ENCODE data around the gene CRKL. TPM values are rescaled to one million over a fixed set of nuclear protein-coding genes. Genes with fewer than 3 reads are reported as not detected.

The CRKL gene
- total RNA-seq, 1 experiment from 2014 or later: 106 TPM

- H2BK20ac ChIP-seq (ENCODE audit: low read depth, low read length, poor library complexity, severe bottlenecking): no peak overlapping the region
- H3K79me2 ChIP-seq (ENCODE audit: insufficient read depth, low read length): no peaks in the 10 kb centered on the region
- no peak overlapping the region for H3K23ac ChIP-seq (ENCODE audit: insufficient read length, low read depth, low read length)
- no peak overlapping the region for H2BK15ac ChIP-seq (ENCODE audit: low read depth, low read length)
- no peaks in the 10 kb centered on the region for H3K9me3 ChIP-seq (ENCODE audit: control insufficient read depth, low read depth, low read length)
- H3K27ac ChIP-seq (ENCODE audit: insufficient read length, low read depth, low read length): no peak overlapping the region
- H4K20me1 ChIP-seq (ENCODE audit: control insufficient read depth, insufficient read depth, insufficient read length): no peaks in the 10 kb centered on the region
- H2BK5ac ChIP-seq (ENCODE audit: insufficient read length, low read length): no peak overlapping the region
- H2AFZ ChIP-seq (ENCODE audit: low read length): no peak overlapping the region
- no peak overlapping the region for H3K56ac ChIP-seq (ENCODE audit: insufficient read length, low read depth, low read length)
- peak overlapping the region; percentile 23 for H3K4me2 ChIP-seq (ENCODE audit: insufficient read depth, insufficient read length, low read length)
- no peak overlapping the region for H2AK5ac ChIP-seq (ENCODE audit: insufficient read length, low read length)
- peaks cover 4% of the 10 kb centered on the region for H3K23me2 ChIP-seq (ENCODE audit: insufficient read length, low read depth, low read length, poor library complexity, severe bottlenecking)
- H3T11ph ChIP-seq (ENCODE audit: low read length): no peak overlapping the region
- H3K14ac ChIP-seq (ENCODE audit: insufficient read depth, low read length): no peak overlapping the region; the same call in 1 of the 2 replicates
- H2BK120ac ChIP-seq (ENCODE audit: low read depth, low read length, poor library complexity, severe bottlenecking): no peak overlapping the region
- peak; percentile 86 for DNase-seq
- no peak overlapping the region for H3K4ac ChIP-seq (ENCODE audit: low read depth, low read length)
- H3K4me1 ChIP-seq (ENCODE audit: insufficient read depth, low read length): no peaks in the 10 kb centered on the region
- H2BK12ac ChIP-seq (ENCODE audit: insufficient read length, low read depth, low read length): no peak overlapping the region
- no CpG with 5 or more reads among the region's 27 CpGs for WGBS (ENCODE audit: extremely low coverage, insufficient read length, low lambda C conversion rate)
- Mint-ChIP-seq H3K9me3 (no peaks in the 10 kb centered on the region), H3K36me3 (ENCODE audit: insufficient read depth in 1 of 3, low read depth in 3 of 3) (peaks cover 5 to 29% (median 28%) of the 10 kb centered on the region in 3 experiments; a peak in 6 of 7 replicates), H3K4me3 (peak overlapping the region; percentile 71 to 86), H3K27ac (no peak overlapping the region), H3K27me3 (ENCODE audit: low read depth) (peaks cover 22% of the 10 kb centered on the region), H3K4me1 (peaks cover 10 to 11% of the 10 kb centered on the region in 2 experiments)
- H4K5ac ChIP-seq (ENCODE audit: insufficient read length, low read depth, low read length): no peak overlapping the region
- TF ChIP-seq CTCF (conservative IDR thresholded peaks at IDR 0.05): peak; percentile 60
- no peaks in the 10 kb centered on the region for H3K27me3 ChIP-seq (ENCODE audit: insufficient read depth, low read length)
- H4K91ac ChIP-seq (ENCODE audit: insufficient read length, low read depth, low read length): no peak overlapping the region
- no peak overlapping the region for H4K8ac ChIP-seq (replicated peaks; ENCODE audit: insufficient read length, low read depth, low read length)
- H3K18ac ChIP-seq (ENCODE audit: insufficient read length, low read depth, low read length): no peak overlapping the region
- no peak overlapping the region for H3K9ac ChIP-seq (ENCODE audit: extremely low read depth, insufficient read length, low read length)
- no peaks in the 10 kb centered on the region for H3K79me1 ChIP-seq (ENCODE audit: insufficient read depth, low read depth, low read length, poor library complexity, severe bottlenecking)
Observed at GRCh38 chr22:20956258-20957101, 39.3 kb downstream of the CRKL start.
